Measurements from ENCODE around the gene GNAS. TPM values are rescaled to one million over a fixed set of nuclear protein-coding genes. Genes with fewer than 3 reads are reported as not detected.

The GNAS gene
- total RNA-seq, 3 donors from 2014 or later (not counting 1 experiment from before 2014, with no cell fraction given) = 530 to 823 (median 582) TPM

DNA sequence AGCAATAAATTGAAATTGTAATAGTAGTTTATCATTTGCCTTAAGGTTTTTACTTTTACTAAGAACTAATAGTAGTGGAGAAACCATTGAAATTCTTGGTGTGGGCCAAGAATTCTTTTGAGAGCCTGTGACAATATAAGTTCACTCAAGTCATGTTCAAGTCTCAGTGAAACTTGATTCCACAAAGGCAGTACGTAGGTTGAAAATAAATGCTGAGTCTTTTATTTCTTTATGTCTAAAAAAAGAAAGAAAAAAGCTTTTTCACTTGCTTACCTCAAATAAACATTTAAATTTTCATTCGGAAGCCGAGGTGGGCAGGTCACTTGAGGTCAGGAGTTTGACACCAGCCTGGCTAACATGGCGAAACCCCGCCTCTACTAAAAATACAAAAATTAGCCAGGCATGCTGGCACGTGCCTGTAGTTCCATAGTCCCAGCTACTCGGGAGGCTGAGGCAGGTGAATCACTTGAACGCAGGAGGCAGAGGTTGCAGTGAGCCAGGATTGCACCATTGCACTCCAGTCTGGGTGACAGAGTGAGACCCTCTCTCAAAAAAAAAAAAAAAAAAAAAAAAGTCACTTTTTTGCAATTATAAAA, 70.7 kb downstream of the GNAS start:
- ATAC-seq = no peak
- intact Hi-C loops (cut with micrococcal nuclease) = no loop called here
- H3K4me1 Mint-ChIP-seq = no peaks in the 10 kb centered on the region
- no peak overlapping the region for H3K27ac Mint-ChIP-seq
- TF ChIP-seq, protein P1, sequence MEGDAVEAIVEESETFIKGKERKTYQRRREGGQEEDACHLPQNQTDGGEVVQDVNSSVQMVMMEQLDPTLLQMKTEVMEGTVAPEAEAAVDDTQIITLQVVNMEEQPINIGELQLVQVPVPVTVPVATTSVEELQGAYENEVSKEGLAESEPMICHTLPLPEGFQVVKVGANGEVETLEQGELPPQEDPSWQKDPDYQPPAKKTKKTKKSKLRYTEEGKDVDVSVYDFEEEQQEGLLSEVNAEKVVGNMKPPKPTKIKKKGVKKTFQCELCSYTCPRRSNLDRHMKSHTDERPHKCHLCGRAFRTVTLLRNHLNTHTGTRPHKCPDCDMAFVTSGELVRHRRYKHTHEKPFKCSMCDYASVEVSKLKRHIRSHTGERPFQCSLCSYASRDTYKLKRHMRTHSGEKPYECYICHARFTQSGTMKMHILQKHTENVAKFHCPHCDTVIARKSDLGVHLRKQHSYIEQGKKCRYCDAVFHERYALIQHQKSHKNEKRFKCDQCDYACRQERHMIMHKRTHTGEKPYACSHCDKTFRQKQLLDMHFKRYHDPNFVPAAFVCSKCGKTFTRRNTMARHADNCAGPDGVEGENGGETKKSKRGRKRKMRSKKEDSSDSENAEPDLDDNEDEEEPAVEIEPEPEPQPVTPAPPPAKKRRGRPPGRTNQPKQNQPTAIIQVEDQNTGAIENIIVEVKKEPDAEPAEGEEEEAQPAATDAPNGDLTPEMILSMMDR (IDR thresholded peaks at IDR 0.05) = no peak
- Histone ChIP-seq H3K36me3 (ENCODE audit: control insufficient read depth, insufficient read depth, low read length) (no peaks in the 10 kb centered on the region), H3K4me1 (ENCODE audit: control insufficient read depth, insufficient read depth, low read length) (no peaks in the 10 kb centered on the region), H3K4me3 (ENCODE audit: low read length) (no peak overlapping the region), H3K27ac (ENCODE audit: low read length) (no peak overlapping the region), H3K9me3 (ENCODE audit: control insufficient read depth, insufficient read depth, low read length) (no peaks in the 10 kb centered on the region), H3K27me3 (ENCODE audit: control insufficient read depth, insufficient read depth, low read length) (no peaks in the 10 kb centered on the region)
- H3K27me3 Mint-ChIP-seq (ENCODE audit: low read depth in 2 of 2) = peaks cover 3 to 6% of the 10 kb centered on the region in 2 donors
- H3K36me3 Mint-ChIP-seq = no peaks in the 10 kb centered on the region
- no peak for DNase-seq
- no peak overlapping the region for H3K4me3 Mint-ChIP-seq
- WGBS (ENCODE audit: insufficient coverage) = 92% methylated on average over 8 of the region's 8 CpGs
- H3K9me3 Mint-ChIP-seq = no peaks in the 10 kb centered on the region

DNA sequence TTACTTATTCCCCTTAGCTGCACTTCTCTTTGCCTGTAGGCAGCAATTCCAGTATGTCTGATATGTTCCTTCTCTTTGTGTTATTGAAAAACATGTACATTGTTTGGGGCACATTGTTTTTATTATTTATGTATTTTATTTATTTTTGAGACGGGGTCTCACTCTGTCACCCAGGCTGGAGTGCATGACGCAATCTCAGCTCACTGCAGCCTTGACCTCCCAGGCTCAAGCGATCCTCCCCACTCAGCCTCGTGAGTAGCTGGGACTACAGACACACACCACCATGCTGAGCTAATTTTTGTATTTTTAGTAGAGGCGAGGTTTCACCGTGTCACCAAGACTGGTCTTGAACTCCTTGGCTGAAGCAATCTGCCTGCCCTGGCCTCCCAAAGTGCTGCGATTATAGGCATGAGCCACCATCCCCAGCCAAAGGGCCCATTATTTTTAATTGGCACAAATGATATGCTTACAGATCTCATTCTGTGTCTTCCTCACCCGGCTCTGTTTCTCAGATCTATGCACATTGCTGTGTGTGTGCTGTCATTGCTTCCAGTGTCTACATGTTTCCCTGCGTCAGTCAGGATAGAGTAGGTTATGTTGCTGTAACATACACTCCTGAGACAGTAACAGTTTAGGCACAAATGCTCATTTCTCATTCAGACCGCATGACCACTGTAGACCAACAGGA, 74.4 kb downstream of the GNAS start:
- no peak for ATAC-seq
- Mint-ChIP-seq H3K4me3 (no peak overlapping the region), H3K27ac (no peak overlapping the region), H3K36me3 (no peaks in the 10 kb centered on the region), H3K9me3 (no peaks in the 10 kb centered on the region), H3K4me1 (no peaks in the 10 kb centered on the region), H3K27me3 (ENCODE audit: low read depth in 2 of 2) (peaks cover 4 to 8% of the 10 kb centered on the region in 2 donors)
- H3K36me3 ChIP-seq (ENCODE audit: control insufficient read depth, insufficient read depth, low read length) = no peaks in the 10 kb centered on the region
- H3K4me1 ChIP-seq (ENCODE audit: control insufficient read depth, insufficient read depth, low read length) = no peaks in the 10 kb centered on the region
- no peak for DNase-seq
- no peaks in the 10 kb centered on the region for H3K9me3 ChIP-seq (ENCODE audit: control insufficient read depth, insufficient read depth, low read length)
- H3K27ac ChIP-seq (ENCODE audit: low read length) = no peak overlapping the region
- H3K27me3 ChIP-seq (ENCODE audit: control insufficient read depth, insufficient read depth, low read length) = no peaks in the 10 kb centered on the region
- intact Hi-C loops (cut with micrococcal nuclease) = no loop called here
- TF ChIP-seq, protein P1 (IDR thresholded peaks at IDR 0.05) = no peak
- H3K4me3 ChIP-seq (ENCODE audit: low read length) = no peak overlapping the region
- WGBS (ENCODE audit: insufficient coverage) = 86% methylated on average over 10 of the region's 10 CpGs

DNA sequence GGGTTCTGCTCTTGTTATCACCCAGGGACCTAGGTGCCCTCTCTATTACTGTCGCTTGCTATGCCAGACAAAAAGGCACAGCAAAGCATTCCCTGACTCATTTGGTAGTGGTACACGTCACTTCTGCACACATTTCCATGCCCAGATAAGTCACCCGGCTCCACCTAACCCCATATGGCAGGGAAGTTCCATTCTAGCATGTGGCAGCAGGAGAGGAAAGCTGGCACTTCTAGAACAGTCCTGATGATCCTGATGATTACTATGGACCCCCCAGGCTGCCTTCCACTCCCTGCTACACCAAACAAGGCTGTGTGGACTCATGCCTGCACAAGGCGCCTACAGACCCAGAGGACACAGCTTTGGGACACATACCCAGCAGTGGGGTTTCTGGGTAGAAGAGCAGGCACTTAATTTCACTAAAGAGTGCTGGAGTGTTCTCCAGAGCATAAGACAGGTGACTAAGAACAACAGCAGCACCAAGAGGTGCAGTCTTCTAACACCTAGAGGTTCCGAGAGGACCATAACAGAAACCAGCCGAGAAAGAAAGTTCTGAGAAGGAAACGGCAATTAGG, 75.1 kb downstream of the GNAS start:
- intact Hi-C loops (cut with micrococcal nuclease) = no loop called here
- H3K27ac ChIP-seq (ENCODE audit: low read length) = no peak overlapping the region
- H3K36me3 Mint-ChIP-seq = no peaks in the 10 kb centered on the region
- H3K27me3 ChIP-seq (ENCODE audit: control insufficient read depth, insufficient read depth, low read length) = no peaks in the 10 kb centered on the region
- DNase-seq (no peak), ATAC-seq (no peak)
- no peaks in the 10 kb centered on the region for H3K4me1 ChIP-seq (ENCODE audit: control insufficient read depth, insufficient read depth, low read length)
- no peaks in the 10 kb centered on the region for H3K9me3 ChIP-seq (ENCODE audit: control insufficient read depth, insufficient read depth, low read length)
- TF ChIP-seq, protein P1 (IDR thresholded peaks at IDR 0.05) = no peak
- peaks cover 4 to 13% of the 10 kb centered on the region in 2 donors for H3K27me3 Mint-ChIP-seq (ENCODE audit: low read depth in 2 of 2)
- no peaks in the 10 kb centered on the region for H3K36me3 ChIP-seq (ENCODE audit: control insufficient read depth, insufficient read depth, low read length)
- no peak overlapping the region for H3K4me3 Mint-ChIP-seq
- WGBS (ENCODE audit: insufficient coverage) = 96% methylated on average over 7 of the region's 7 CpGs
- no peak overlapping the region for H3K27ac Mint-ChIP-seq
- H3K4me3 ChIP-seq (ENCODE audit: low read length) = no peak overlapping the region
- no peaks in the 10 kb centered on the region for H3K4me1 Mint-ChIP-seq
- no peaks in the 10 kb centered on the region for H3K9me3 Mint-ChIP-seq

All from natural killer cell (primary cell).